ENCODE results near the gene UBE2D4.
"Not testable (repeated sequence)": the region's sequence is repeated elsewhere in the genome, so short reads cannot be mapped to it uniquely, and the experiment has no call there.

DNA sequence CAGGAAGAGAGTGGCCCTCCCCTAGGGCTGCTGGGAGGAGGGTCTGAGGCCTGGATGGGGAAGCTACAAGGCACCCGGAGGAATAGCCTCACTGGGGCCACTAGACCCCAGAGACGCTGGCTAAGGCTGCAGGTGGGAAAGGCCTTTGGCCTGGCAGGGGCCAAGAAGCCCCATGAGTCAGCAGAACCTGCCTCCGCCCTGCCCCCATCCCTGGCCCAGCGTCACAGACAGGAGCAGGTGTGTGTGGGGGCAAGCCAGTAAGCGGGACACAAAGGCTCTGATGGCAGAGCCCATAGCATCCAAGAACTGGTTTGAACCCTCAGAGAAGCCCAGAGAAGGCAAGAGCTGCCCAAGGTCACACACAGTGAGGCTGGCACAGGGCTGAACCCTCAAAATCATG lies 44.5 kb downstream of the UBE2D4 start:
- TF ChIP-seq CTCF, POLR2A (IDR thresholded peaks at IDR 0.05): not testable (repeated sequence)

Data from tibial nerve (tissue), 3 donors.